ENCODE results near the gene CFAP46. TPM values are rescaled to one million over a fixed set of nuclear protein-coding genes. Genes with fewer than 3 reads are reported as not detected.
"Not testable (repeated sequence)": the region's sequence is repeated elsewhere in the genome, so short reads cannot be mapped to it uniquely, and the experiment has no call there.

Gene CFAP46
- total RNA-seq, 1 experiment from 2014 or later, result 0.21 TPM

- Histone ChIP-seq H3K4me1 (replicated peaks) (no peaks in the 10 kb centered on the region), H3K9me3 (replicated peaks) (no peaks in the 10 kb centered on the region), H3K27me3 (replicated peaks) (peaks cover 46% of the 10 kb centered on the region), H3K36me3 (no peaks in the 10 kb centered on the region), H3K4me3 (no peak overlapping the region), H3K27ac (no peak overlapping the region)
- no peak for DNase-seq (ENCODE audit: low read depth in 1 of 2, low spot score in 2 of 2)
Observed at GRCh38 chr10:132974249-132974796, 32.0 kb upstream of the CFAP46 start.

- Histone ChIP-seq H3K27ac (no peak overlapping the region), H3K4me1 (replicated peaks) (no peaks in the 10 kb centered on the region), H3K9me3 (replicated peaks) (no peaks in the 10 kb centered on the region), H3K4me3 (no peak overlapping the region), H3K36me3 (no peaks in the 10 kb centered on the region), H3K27me3 (replicated peaks) (peaks cover 49% of the 10 kb centered on the region)
- no peak for DNase-seq (ENCODE audit: low read depth in 1 of 2, low spot score in 2 of 2)
Observed at GRCh38 chr10:132973903-132974241, 31.5 kb upstream of the CFAP46 start.

- Histone ChIP-seq H3K4me1 (replicated peaks) (no peaks in the 10 kb centered on the region), H3K9me3 (replicated peaks) (no peaks in the 10 kb centered on the region), H3K36me3 (no peaks in the 10 kb centered on the region), H3K27ac (no peak overlapping the region), H3K27me3 (replicated peaks) (peaks cover 55% of the 10 kb centered on the region), H3K4me3 (no peak overlapping the region)
- no peak for DNase-seq (ENCODE audit: low read depth in 1 of 2, low spot score in 2 of 2)
Observed at GRCh38 chr10:132972986-132973902, 30.9 kb upstream of the CFAP46 start.

- no peaks in the 10 kb centered on the region for H3K9me3 ChIP-seq (replicated peaks)
- H3K27ac ChIP-seq, result no peak overlapping the region
- peaks cover 56% of the 10 kb centered on the region for H3K27me3 ChIP-seq (replicated peaks)
- no peak overlapping the region for H3K4me3 ChIP-seq
- no peaks in the 10 kb centered on the region for H3K4me1 ChIP-seq (replicated peaks)
- DNase-seq (ENCODE audit: low read depth in 1 of 2, low spot score in 2 of 2), result no peak
- H3K36me3 ChIP-seq, result no peaks in the 10 kb centered on the region
Observed at GRCh38 chr10:132972149-132972985, 30.0 kb upstream of the CFAP46 start.

GRCh38 chr10:132971448-132972148 is 29.2 kb upstream of the CFAP46 start:
- H3K4me1 ChIP-seq (replicated peaks), result no peaks in the 10 kb centered on the region
- no peaks in the 10 kb centered on the region for H3K9me3 ChIP-seq (replicated peaks)
- peaks cover 56% of the 10 kb centered on the region for H3K27me3 ChIP-seq (replicated peaks)
- H3K27ac ChIP-seq, result no peak overlapping the region
- no peak for DNase-seq (ENCODE audit: low read depth in 1 of 2, low spot score in 2 of 2)
- no peak overlapping the region for H3K4me3 ChIP-seq
- H3K36me3 ChIP-seq, result no peaks in the 10 kb centered on the region

GRCh38 chr10:132970641-132971438 is 28.5 kb upstream of the CFAP46 start:
- H3K4me3 ChIP-seq, result no peak overlapping the region
- H3K36me3 ChIP-seq, result no peaks in the 10 kb centered on the region
- DNase-seq (ENCODE audit: low read depth in 1 of 2, low spot score in 2 of 2), result no peak
- no peaks in the 10 kb centered on the region for H3K4me1 ChIP-seq (replicated peaks)
- H3K9me3 ChIP-seq (replicated peaks), result no peaks in the 10 kb centered on the region
- peaks cover 61% of the 10 kb centered on the region for H3K27me3 ChIP-seq (replicated peaks)
- H3K27ac ChIP-seq, result no peak overlapping the region

- no peak for DNase-seq (ENCODE audit: low read depth in 1 of 2, low spot score in 2 of 2)
- H3K27me3 ChIP-seq (replicated peaks), result peaks cover 49% of the 10 kb centered on the region
- H3K27ac ChIP-seq, result no peak overlapping the region
Observed at GRCh38 chr10:132967540-132967939, 25.2 kb upstream of the CFAP46 start.

GRCh38 chr10:132965411-132966057 is 23.2 kb upstream of the CFAP46 start:
- Histone ChIP-seq H3K36me3 (no peaks in the 10 kb centered on the region), H3K27ac (no peak overlapping the region)

More at GRCh38 chr10:132967540-132967939, 25.2 kb upstream of the CFAP46 start:
- no peaks in the 10 kb centered on the region for H3K4me1 ChIP-seq (replicated peaks)
- H3K36me3 ChIP-seq, result no peaks in the 10 kb centered on the region
- H3K9me3 ChIP-seq (replicated peaks), result no peaks in the 10 kb centered on the region
- H3K4me3 ChIP-seq, result no peak overlapping the region

GRCh38 chr10:132964707-132965410 is 22.5 kb upstream of the CFAP46 start:
- H3K4me3 ChIP-seq; H3K9me3 ChIP-seq (replicated peaks); H3K4me1 ChIP-seq (replicated peaks); DNase-seq (ENCODE audit: low read depth in 1 of 2, low spot score in 2 of 2); H3K36me3 ChIP-seq; H3K27ac ChIP-seq: not testable (repeated sequence)
- peaks cover 22% of the 10 kb centered on the region for H3K27me3 ChIP-seq (replicated peaks)

More at GRCh38 chr10:132965411-132966057, 23.2 kb upstream of the CFAP46 start:
- no peaks in the 10 kb centered on the region for H3K9me3 ChIP-seq (replicated peaks)
- no peak for DNase-seq (ENCODE audit: low read depth in 1 of 2, low spot score in 2 of 2)
- peaks cover 6% of the 10 kb centered on the region; the same call in 1 of the 2 replicates for H3K4me1 ChIP-seq (replicated peaks)
- peaks cover 29% of the 10 kb centered on the region for H3K27me3 ChIP-seq (replicated peaks)
- H3K4me3 ChIP-seq, result no peak overlapping the region

GRCh38 chr10:132964231-132964630 is 21.9 kb upstream of the CFAP46 start:
- no peak for DNase-seq (ENCODE audit: low read depth in 1 of 2, low spot score in 2 of 2)
- Histone ChIP-seq H3K4me3 (no peak overlapping the region), H3K27me3 (replicated peaks) (peaks cover 17% of the 10 kb centered on the region), H3K4me1 (replicated peaks) (peaks cover 6% of the 10 kb centered on the region; the same call in 1 of the 2 replicates), H3K36me3 (no peaks in the 10 kb centered on the region), H3K27ac (no peak overlapping the region), H3K9me3 (replicated peaks) (no peaks in the 10 kb centered on the region)

- H3K9me3 ChIP-seq (replicated peaks), result no peaks in the 10 kb centered on the region
- peaks cover 11% of the 10 kb centered on the region for H3K27me3 ChIP-seq (replicated peaks)
- H3K4me3 ChIP-seq, result no peak overlapping the region
- H3K27ac ChIP-seq, result no peak overlapping the region
- H3K36me3 ChIP-seq, result no peaks in the 10 kb centered on the region
- peaks cover 6% of the 10 kb centered on the region; the same call in 1 of the 2 replicates for H3K4me1 ChIP-seq (replicated peaks)
- DNase-seq (ENCODE audit: low read depth in 1 of 2, low spot score in 2 of 2), result no peak
Observed at GRCh38 chr10:132963430-132963960, 21.1 kb upstream of the CFAP46 start.
